SK-N-SH treated with all-trans-retinoic acid at 6 μM for 48 hours (cell line): ENCODE measurements around the gene SLC25A25.

Source experiments
- ATAC-seq: fragments of 200-7000 bp; cut with Tn5 transposase; 3 replicates; pipeline ENCODE4 v1.9.1; 2020; ENCODE audit warnings: mild to moderate bottlenecking, moderate library complexity
- ARNTL ChIP-seq: fragments of 450-650 bp; formaldehyde crosslinking; IDR thresholded peaks from 2 replicates; pipeline ENCODE4 v1.5.0; 2020; ENCODE audit warnings: low read depth, mild to moderate bottlenecking, moderate library complexity, borderline replicate concordance
- BACH2 ChIP-seq: fragments of 250-450 bp; sonication (Bioruptor Pico); IDR thresholded peaks from 2 replicates; pipeline ENCODE4 v1.9.0; 2021; ENCODE audit warnings: mild to moderate bottlenecking, borderline replicate concordance
- CREB5 ChIP-seq: fragments of 250-450 bp; sonication (Bioruptor Pico); IDR thresholded peaks from 2 replicates; pipeline ENCODE4 v1.5.1; 2020; ENCODE audit warnings: low read depth, mild to moderate bottlenecking, moderate library complexity
- CSDC2 ChIP-seq: fragments of 250-450 bp; sonication (Bioruptor Pico); IDR thresholded peaks from 2 replicates; pipeline ENCODE4 v1.5.0; 2020; ENCODE audit warnings: mild to moderate bottlenecking, moderate library complexity
- ESRRG ChIP-seq: fragments of 250-450 bp; sonication (Bioruptor Pico); IDR thresholded peaks from 2 replicates; pipeline ENCODE4 v1.6.1; 2021; ENCODE audit warnings: mild to moderate bottlenecking
- GLIS3 ChIP-seq: fragments of 250-450 bp; sonication (Bioruptor Pico); IDR thresholded peaks from 2 replicates; pipeline ENCODE4 v1.5.0; 2020; ENCODE audit warnings: mild to moderate bottlenecking, moderate library complexity
- ISL1 ChIP-seq: fragments of 250-450 bp; sonication (Bioruptor Pico); IDR thresholded peaks from 2 replicates; pipeline ENCODE4 v2.1.2; 2022; ENCODE audit warnings: mild to moderate bottlenecking, moderate library complexity
- OSR1 ChIP-seq: fragments of 250-450 bp; sonication (Bioruptor Pico); IDR thresholded peaks from 2 replicates; pipeline ENCODE4 v1.8.0; 2022; ENCODE audit warnings: moderate library complexity, mild to moderate bottlenecking, inconsistent platforms
- PATZ1 ChIP-seq: fragments of 250-450 bp; sonication (Bioruptor Pico); IDR thresholded peaks from 2 replicates; pipeline ENCODE4 v1.8.0; 2020; ENCODE audit warnings: mild to moderate bottlenecking, moderate library complexity, borderline replicate concordance
- POU6F1 ChIP-seq: fragments of 250-450 bp; sonication (Bioruptor Pico); IDR thresholded peaks from 2 replicates; pipeline ENCODE4 v1.8.0; 2021; ENCODE audit warnings: low read depth, mild to moderate bottlenecking, moderate library complexity, borderline replicate concordance
- PPARA ChIP-seq: fragments of 250-450 bp; sonication (Bioruptor Pico); IDR thresholded peaks from 2 replicates; pipeline ENCODE4 v1.5.0; 2020; ENCODE audit warnings: mild to moderate bottlenecking, borderline replicate concordance
- RARB ChIP-seq: fragments of 250-450 bp; sonication (Bioruptor Pico); IDR thresholded peaks from 2 replicates; pipeline ENCODE4 v1.8.0; 2021; ENCODE audit warnings: mild to moderate bottlenecking, moderate library complexity
- SNAI2 ChIP-seq: fragments of 250-450 bp; sonication (Bioruptor Pico); IDR thresholded peaks from 2 replicates; pipeline ENCODE4 v1.5.0; 2020; ENCODE audit warnings: mild to moderate bottlenecking, moderate library complexity
- TCF4 ChIP-seq: fragments of 250-450 bp; sonication (Bioruptor Pico); IDR thresholded peaks from 2 replicates; pipeline ENCODE4 v1.8.0; 2021; ENCODE audit warnings: mild to moderate bottlenecking, moderate library complexity, borderline replicate concordance
- TSHZ2 ChIP-seq: fragments of 250-450 bp; sonication (Bioruptor Pico); IDR thresholded peaks from 2 replicates; pipeline ENCODE4 v1.5.0; 2020; ENCODE audit warnings: mild to moderate bottlenecking, moderate library complexity
- ZC3H10 ChIP-seq: fragments of 250-450 bp; sonication (Bioruptor Pico); IDR thresholded peaks from 2 replicates; pipeline ENCODE4 v1.5.1; 2021; ENCODE audit warnings: mild to moderate bottlenecking, moderate library complexity
- ZFP3 ChIP-seq: fragments of 250-450 bp; sonication (Bioruptor Pico); IDR thresholded peaks from 2 replicates; pipeline ENCODE4 v1.5.0; 2020; ENCODE audit warnings: mild to moderate bottlenecking, moderate library complexity
- ZNF70 ChIP-seq: fragments of 450-650 bp; formaldehyde crosslinking; IDR thresholded peaks from 2 replicates; pipeline ENCODE4 v1.5.0; 2020; ENCODE audit warnings: mild to moderate bottlenecking, moderate library complexity
- ZNF8 ChIP-seq: fragments of 450-650 bp; formaldehyde crosslinking; IDR thresholded peaks from 2 replicates; pipeline ENCODE4 v1.5.0; 2020; ENCODE audit warnings: mild to moderate bottlenecking, moderate library complexity
- TF ChIP-seq, protein P1 (sequence below): fragments of 250-450 bp; sonication (Bioruptor Pico); IDR thresholded peaks from 2 replicates; pipeline ENCODE4 v1.5.1; 2021; ENCODE audit warnings: mild to moderate bottlenecking, moderate library complexity

Gene SLC25A25

DNA sequence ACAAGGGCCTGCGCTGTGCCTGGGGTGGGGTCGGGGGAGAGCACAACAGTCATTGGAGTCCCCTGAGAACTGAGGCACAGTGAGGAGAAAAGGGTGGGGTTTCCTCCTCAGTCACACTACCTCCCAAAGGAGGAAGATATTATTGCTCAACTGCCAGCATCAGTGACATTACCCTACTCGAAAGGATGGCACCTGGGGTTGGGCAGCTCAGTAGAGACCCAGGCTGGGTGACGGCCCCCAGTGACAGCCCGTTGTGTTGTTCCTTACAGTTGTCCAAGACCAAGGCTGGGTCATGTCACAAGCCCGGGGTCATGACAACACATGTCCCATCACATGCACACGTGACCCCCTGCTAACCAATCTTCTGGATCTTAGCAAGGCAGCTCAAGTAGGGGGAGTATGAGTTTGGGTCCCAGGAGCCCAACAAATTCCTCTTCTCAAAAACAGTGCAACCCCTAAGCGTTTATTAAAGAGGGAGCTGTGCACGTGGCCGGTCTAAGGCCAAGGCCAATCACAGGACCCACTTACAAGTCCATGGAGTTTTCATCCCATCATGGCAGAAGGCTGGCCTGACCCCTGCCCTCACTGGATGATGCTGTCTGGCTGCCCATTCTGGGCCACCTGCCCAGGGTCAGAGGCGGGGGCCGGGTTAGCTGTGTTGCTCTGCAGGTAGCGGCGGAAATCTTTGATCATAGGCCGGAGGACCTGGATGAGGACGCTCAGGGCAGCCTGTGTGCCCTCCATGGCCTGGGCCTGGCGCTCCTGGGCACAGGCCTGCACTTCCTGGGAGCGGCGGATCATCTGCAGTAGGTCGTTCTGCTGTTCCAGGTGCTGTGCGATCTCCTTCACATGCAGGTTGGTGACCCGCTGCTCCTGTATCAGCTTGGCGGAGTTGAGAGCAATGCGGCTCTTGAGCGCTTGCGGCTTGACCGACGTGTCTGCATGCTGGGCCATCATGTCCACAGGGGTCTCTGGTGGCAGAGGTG is 4.9 kb upstream of the SLC25A25 start (continued):
- TF ChIP-seq TSHZ2 (CRISPR knock-in tag): no peak

DNA sequence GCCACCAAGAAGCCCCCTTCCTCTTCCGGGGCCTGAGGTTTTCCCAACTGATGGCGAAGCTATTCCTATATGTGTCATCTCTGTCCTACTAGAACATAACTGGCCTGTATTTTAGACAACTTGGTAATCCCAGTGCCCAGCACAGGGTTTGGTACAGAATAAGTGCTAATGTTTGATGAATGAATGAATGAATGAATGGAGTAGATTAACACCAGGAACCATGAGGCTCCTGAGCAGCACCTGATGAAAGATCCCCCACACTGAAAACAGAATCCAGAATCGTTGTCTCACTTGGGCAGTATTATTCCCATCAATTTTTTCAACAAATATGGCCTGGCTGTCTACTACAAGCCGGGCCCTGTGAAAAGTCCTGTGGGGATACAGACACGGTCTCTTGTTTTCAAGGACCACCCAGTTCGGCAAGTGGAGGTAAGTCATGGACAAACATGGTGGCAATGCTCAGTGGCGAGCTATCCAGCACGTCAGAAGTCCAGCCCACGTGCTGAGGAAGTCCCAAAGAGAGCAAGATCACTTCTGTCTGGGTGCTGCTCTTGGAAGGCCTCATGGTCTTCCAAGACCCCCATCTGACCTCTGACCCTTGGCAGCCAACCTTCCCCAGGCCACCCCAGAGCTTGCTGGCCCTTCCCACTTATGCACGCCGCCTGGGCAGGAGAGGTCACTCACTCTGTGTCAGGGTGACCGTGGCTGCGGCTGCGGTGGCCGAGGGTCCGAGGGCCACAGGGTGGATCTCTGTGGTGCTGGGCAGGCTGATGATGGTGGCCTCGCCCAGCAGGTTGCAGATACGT is 1.9 kb upstream of the SLC25A25 start:
- TF ChIP-seq, protein P1, sequence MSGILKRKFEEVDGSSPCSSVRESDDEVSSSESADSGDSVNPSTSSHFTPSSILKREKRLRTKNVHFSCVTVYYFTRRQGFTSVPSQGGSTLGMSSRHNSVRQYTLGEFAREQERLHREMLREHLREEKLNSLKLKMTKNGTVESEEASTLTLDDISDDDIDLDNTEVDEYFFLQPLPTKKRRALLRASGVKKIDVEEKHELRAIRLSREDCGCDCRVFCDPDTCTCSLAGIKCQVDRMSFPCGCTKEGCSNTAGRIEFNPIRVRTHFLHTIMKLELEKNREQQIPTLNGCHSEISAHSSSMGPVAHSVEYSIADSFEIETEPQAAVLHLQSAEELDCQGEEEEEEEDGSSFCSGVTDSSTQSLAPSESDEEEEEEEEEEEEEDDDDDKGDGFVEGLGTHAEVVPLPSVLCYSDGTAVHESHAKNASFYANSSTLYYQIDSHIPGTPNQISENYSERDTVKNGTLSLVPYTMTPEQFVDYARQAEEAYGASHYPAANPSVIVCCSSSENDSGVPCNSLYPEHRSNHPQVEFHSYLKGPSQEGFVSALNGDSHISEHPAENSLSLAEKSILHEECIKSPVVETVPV (CRISPR knock-in tag): no peak
- TF ChIP-seq ZNF8 (no peak), ARNTL (CRISPR knock-in tag) (no peak), TCF4 (CRISPR knock-in tag) (no peak), ZC3H10 (CRISPR knock-in tag) (no peak), ZFP3 (CRISPR knock-in tag) (no peak), TSHZ2 (CRISPR knock-in tag) (no peak), POU6F1 (CRISPR knock-in tag) (no peak), BACH2 (CRISPR knock-in tag) (no peak), PPARA (CRISPR knock-in tag) (no peak), OSR1 (CRISPR knock-in tag) (no peak), CREB5 (CRISPR knock-in tag) (no peak), RARB (CRISPR knock-in tag) (no peak), ESRRG (CRISPR knock-in tag) (no peak), SNAI2 (CRISPR knock-in tag) (no peak), CSDC2 (CRISPR knock-in tag) (no peak), PATZ1 (CRISPR knock-in tag) (no peak), ISL1 (CRISPR knock-in tag) (no peak), GLIS3 (CRISPR knock-in tag) (no peak), ZNF70 (CRISPR knock-in tag) (no peak)
- TF ChIP-seq, all 23 proteins: peak for 0
- no peak for ATAC-seq
